Measurements from ENCODE around the gene DHX35.

GRCh38 chr20:39019027-39019426 is 56.9 kb downstream of the DHX35 start:
- TF ChIP-seq CTCF (conservative IDR thresholded peaks at IDR 0.05; ENCODE audit: low read depth, low read length): no peak
- TF ChIP-seq EZH2 (IDR thresholded peaks at IDR 0.05; ENCODE audit: borderline replicate concordance, low read depth, low read length, poor library complexity, severe bottlenecking): no peak

Measured in A673 (cell line).